Liver (tissue), 9 donors: ENCODE measurements around the gene ROPN1. TPM values are rescaled to one million over a fixed set of nuclear protein-coding genes. Genes with fewer than 3 reads are reported as not detected.

Source experiments
- DNase-seq: peaks from one replicate; pipeline ENCODE4 v3.0.0-alpha.2; 2017; ENCODE audit warnings: low spot score
- H3K27ac ChIP-seq, 2 donors: one replicate each; pipeline ENCODE4 v1.7.0; 2013; ENCODE audit warnings: inconsistent platforms in 2 of 2, low read length in 2 of 2, control low read depth in 1 of 2, low read depth in 1 of 2, mild to moderate bottlenecking in 1 of 2
- H3K27me3 ChIP-seq, 4 donors: one replicate each; pipeline versions ENCODE4 v1.6.1 to v1.7.0; 2013; ENCODE audit warnings: low read length in 3 of 4, inconsistent platforms in 1 of 4, mild to moderate bottlenecking in 1 of 4, moderate library complexity in 1 of 4; ENCODE audit not compliant: control insufficient read depth in 4 of 4, insufficient read depth in 4 of 4
- H3K36me3 ChIP-seq, 4 donors: one replicate each; pipeline versions ENCODE4 v1.6.1 to v1.7.0; 2013; ENCODE audit warnings: low read length in 3 of 4, mild to moderate bottlenecking in 3 of 4, low read depth in 1 of 4, moderate library complexity in 1 of 4; ENCODE audit not compliant: control insufficient read depth in 4 of 4, insufficient read depth in 3 of 4
- H3K4me1 ChIP-seq, 4 donors: one replicate each; pipeline versions ENCODE4 v1.6.1 to v1.7.0; 2013; ENCODE audit warnings: low read length in 3 of 4, mild to moderate bottlenecking in 3 of 4, moderate library complexity in 1 of 4; ENCODE audit not compliant: control insufficient read depth in 4 of 4, insufficient read depth in 4 of 4
- H3K4me3 ChIP-seq, 3 donors: one replicate each; pipeline versions ENCODE4 v1.6.1 to v1.7.0; 2013; ENCODE audit warnings: low read length in 3 of 3, control low read depth in 1 of 3, low read depth in 1 of 3, mild to moderate bottlenecking in 1 of 3
- H3K9ac ChIP-seq, 2 donors: one replicate each; pipeline ENCODE4 v1.7.0; 2013; ENCODE audit warnings: low read length in 2 of 2, mild to moderate bottlenecking in 2 of 2, moderate library complexity in 2 of 2, control low read depth in 1 of 2, low read depth in 1 of 2
- H3K9me3 ChIP-seq, 4 donors: one replicate each; pipeline versions ENCODE4 v1.6.1 to v1.7.0; 2013; ENCODE audit warnings: low read length in 3 of 4; ENCODE audit not compliant: control insufficient read depth in 4 of 4
- ATF3 ChIP-seq: IDR thresholded peaks from 2 replicates; pipeline ENCODE4 v1.6.1; 2016; ENCODE audit warnings: antibody characterized with exemption
- CTCF ChIP-seq: fragments of 150-350 bp; IDR thresholded peaks from 2 replicates; pipeline ENCODE4 v1.5.1; 2017; ENCODE audit warnings: improper control_type of control experiment, low read depth, low read length; ENCODE audit not compliant: missing input control
- EGR1 ChIP-seq, 2 donors: IDR thresholded peaks; 2 replicates each; pipeline ENCODE4 v1.6.1; 2016 to 2018; ENCODE audit warnings: antibody characterized with exemption in 2 of 2, low read depth in 2 of 2
- FOXA1 ChIP-seq: IDR thresholded peaks from 2 replicates; pipeline ENCODE4 v1.6.1; 2016; ENCODE audit warnings: antibody characterized with exemption
- FOXA2 ChIP-seq: IDR thresholded peaks from 2 replicates; pipeline ENCODE4 v1.6.1; 2016; ENCODE audit warnings: antibody characterized with exemption
- GABPA ChIP-seq, 2 donors: IDR thresholded peaks in 1 of 2; conservative IDR thresholded peaks in 1 of 2; 2 replicates each; pipeline ENCODE4 v1.6.1; 2016; ENCODE audit warnings: antibody characterized with exemption in 2 of 2, mild to moderate bottlenecking in 1 of 2, moderate library complexity in 1 of 2
- HNF4A ChIP-seq, 2 donors: conservative IDR thresholded peaks; 2 replicates each; pipeline ENCODE4 v1.6.1; 2016; ENCODE audit warnings: antibody characterized with exemption in 2 of 2, mild to moderate bottlenecking in 2 of 2
- HNF4G ChIP-seq: IDR thresholded peaks from 2 replicates; pipeline ENCODE4 v1.6.1; 2016; ENCODE audit warnings: antibody characterized with exemption
- JUND ChIP-seq, 2 donors: IDR thresholded peaks; 2 replicates each; pipeline ENCODE4 v1.6.1; 2016; ENCODE audit warnings: antibody characterized with exemption in 2 of 2
- MAX ChIP-seq: IDR thresholded peaks from 2 replicates; pipeline ENCODE4 v1.6.1; 2016; ENCODE audit warnings: antibody characterized with exemption
- NR2F2 ChIP-seq: IDR thresholded peaks from 2 replicates; pipeline ENCODE4 v1.6.1; 2016; ENCODE audit warnings: antibody characterized with exemption
- RAD21 ChIP-seq, 2 donors: IDR thresholded peaks; 2 replicates each; pipeline ENCODE4 v1.6.1; 2016; ENCODE audit warnings: antibody characterized with exemption in 2 of 2, mild to moderate bottlenecking in 2 of 2
- REST ChIP-seq: IDR thresholded peaks from 2 replicates; pipeline ENCODE4 v1.6.1; 2016; ENCODE audit warnings: antibody characterized with exemption, mild to moderate bottlenecking
- RXRA ChIP-seq, 2 donors: IDR thresholded peaks; 2 replicates each; pipeline ENCODE4 v1.6.1; 2017 to 2018; ENCODE audit warnings: antibody characterized with exemption in 2 of 2, mild to moderate bottlenecking in 1 of 2
- SP1 ChIP-seq: IDR thresholded peaks from 2 replicates; pipeline ENCODE4 v1.6.1; 2018; ENCODE audit warnings: antibody characterized with exemption, mild to moderate bottlenecking
- TAF1 ChIP-seq: conservative IDR thresholded peaks from 2 replicates; pipeline ENCODE4 v1.6.1; 2016; ENCODE audit warnings: antibody characterized with exemption, mild to moderate bottlenecking
- YY1 ChIP-seq: IDR thresholded peaks from 2 replicates; pipeline ENCODE4 v1.6.1; 2016; ENCODE audit warnings: antibody characterized with exemption, mild to moderate bottlenecking
- WGBS: extraction: QIAGEN DNeasy Blood & Tissue Kit; methylation state at CpG from one replicate; pipeline ENCODE4 v1.1.7; 2013; 5-methylcytosine and 5-hydroxymethylcytosine counted together
- polyA plus RNA-seq, 2 donors: library from polyadenylated mRNA; stranded (reverse) in 1 of 2; unstranded in 1 of 2; fragments of 200-250 nt in 1 of 2; fragments of >200 nt in 1 of 2; fragmentation: Nextera tagmentation in 1 of 2; extraction: Ambion mirVana in 1 of 2; gene quantifications; one replicate each; pipeline versions ENCODE4 v1.2.1 to v1.2.3, GENCODE V29; 2013 to 2015
- total RNA-seq, 2 donors: library from RNA; depleted of rRNA; stranded (reverse); fragments of >200 nt; gene quantifications; one replicate each; pipeline ENCODE4 v1.2.3, GENCODE V29; 2014
- TF ChIP-seq, protein P1 (sequence below): IDR thresholded peaks from 2 replicates; pipeline ENCODE4 v1.6.1; 2016; ENCODE audit warnings: antibody characterized with exemption
- donor health status: healthy.
- donor health status: healthy.
- donor health status: healthy.
- donor health status: healthy.
- donor health status: healthy.

Gene ROPN1
- total and polyA plus RNA-seq, 4 donors = not detected

DNA sequence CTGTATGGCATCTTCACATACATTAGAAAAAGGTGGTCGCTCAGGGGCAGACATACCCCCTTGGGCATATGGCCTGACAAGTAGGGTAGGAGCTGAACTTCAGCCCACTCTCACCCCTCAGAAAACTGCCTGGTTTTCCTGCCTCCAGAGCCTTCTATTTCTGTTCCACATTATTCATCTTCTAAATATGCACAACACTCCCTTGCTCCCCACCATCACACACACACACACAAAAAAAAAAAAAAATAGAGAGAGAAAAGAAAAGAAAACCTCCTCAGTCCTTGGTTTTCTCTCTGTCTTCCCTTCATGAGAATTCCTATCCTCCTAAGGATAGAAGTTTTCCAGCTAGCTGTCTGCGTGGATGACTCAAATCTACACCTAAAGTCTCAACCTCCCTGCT is 5.6 kb upstream of the ROPN1 start:
- H3K9me3 ChIP-seq = peaks cover 0 to 11% (median 3%) of the 10 kb centered on the region in 4 donors

More for the DNA sequence above, 5.6 kb upstream of the ROPN1 start:
- WGBS = 87% methylated on average over 2 of the region's 2 CpGs
- peaks cover 0 to 2% (median 0%) of the 10 kb centered on the region in 4 donors for H3K27me3 ChIP-seq
- H3K27ac ChIP-seq = no peak overlapping the region
- H3K4me3 ChIP-seq = no peak overlapping the region
- peaks cover 0 to 1% (median 0%) of the 10 kb centered on the region in 4 donors for H3K36me3 ChIP-seq
- TF ChIP-seq NR2F2 (no peak), RXRA (IDR thresholded peaks at IDR 0.05) (no peak), MAX (no peak), FOXA1 (no peak), EGR1 (IDR thresholded peaks at IDR 0.05; ENCODE audit: low read depth in 2 of 2) (no peak), SP1 (no peak), CTCF (no peak), YY1 (no peak), HNF4A (conservative IDR thresholded peaks at IDR 0.05) (no peak), ATF3 (no peak), REST (no peak), GABPA (IDR thresholded peaks at IDR 0.05 in 1 of 2, conservative IDR thresholded peaks at IDR 0.05 in 1 of 2) (no peak), TAF1 (no peak), RAD21 (IDR thresholded peaks at IDR 0.05) (no peak), JUND (IDR thresholded peaks at IDR 0.05) (no peak), HNF4G (no peak), FOXA2 (no peak)
- TF ChIP-seq, protein P1, sequence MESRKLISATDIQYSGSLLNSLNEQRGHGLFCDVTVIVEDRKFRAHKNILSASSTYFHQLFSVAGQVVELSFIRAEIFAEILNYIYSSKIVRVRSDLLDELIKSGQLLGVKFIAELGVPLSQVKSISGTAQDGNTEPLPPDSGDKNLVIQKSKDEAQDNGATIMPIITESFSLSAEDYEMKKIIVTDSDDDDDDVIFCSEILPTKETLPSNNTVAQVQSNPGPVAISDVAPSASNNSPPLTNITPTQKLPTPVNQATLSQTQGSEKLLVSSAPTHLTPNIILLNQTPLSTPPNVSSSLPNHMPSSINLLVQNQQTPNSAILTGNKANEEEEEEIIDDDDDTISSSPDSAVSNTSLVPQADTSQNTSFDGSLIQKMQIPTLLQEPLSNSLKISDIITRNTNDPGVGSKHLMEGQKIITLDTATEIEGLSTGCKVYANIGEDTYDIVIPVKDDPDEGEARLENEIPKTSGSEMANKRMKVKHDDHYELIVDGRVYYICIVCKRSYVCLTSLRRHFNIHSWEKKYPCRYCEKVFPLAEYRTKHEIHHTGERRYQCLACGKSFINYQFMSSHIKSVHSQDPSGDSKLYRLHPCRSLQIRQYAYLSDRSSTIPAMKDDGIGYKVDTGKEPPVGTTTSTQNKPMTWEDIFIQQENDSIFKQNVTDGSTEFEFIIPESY = no peak
- H3K9ac ChIP-seq = no peak overlapping the region
- DNase-seq = no peak
- no peaks in the 10 kb centered on the region for H3K4me1 ChIP-seq
